Skeletal muscle tissue (tissue), 4 donors: Measurements from ENCODE around the gene MTMR11. TPM values are rescaled to one million over a fixed set of nuclear protein-coding genes. Genes with fewer than 3 reads are reported as not detected.
"Not testable (repeated sequence)": the region's sequence is repeated elsewhere in the genome, so short reads cannot be mapped to it uniquely, and the experiment has no call there.

Experiments
- H3K27ac ChIP-seq: one replicate; pipeline ENCODE4 v1.7.0; 2013; ENCODE audit warnings: mild to moderate bottlenecking, low read depth, low read length, inconsistent platforms
- H3K27me3 ChIP-seq, 3 donors: one replicate each; pipeline ENCODE4 v1.7.0; 2013; ENCODE audit warnings: low read length in 3 of 3; ENCODE audit not compliant: control insufficient read depth in 3 of 3, insufficient read depth in 3 of 3
- H3K36me3 ChIP-seq, 3 donors: one replicate each; pipeline ENCODE4 v1.7.0; 2013; ENCODE audit warnings: low read length in 3 of 3; ENCODE audit not compliant: control insufficient read depth in 3 of 3, insufficient read depth in 3 of 3
- H3K4me1 ChIP-seq, 3 donors: one replicate each; pipeline ENCODE4 v1.7.0; 2013; ENCODE audit warnings: low read length in 3 of 3, mild to moderate bottlenecking in 3 of 3; ENCODE audit not compliant: control insufficient read depth in 3 of 3, insufficient read depth in 3 of 3
- H3K4me3 ChIP-seq, 3 donors: one replicate each; pipeline ENCODE4 v1.7.0; 2013; ENCODE audit warnings: low read length in 3 of 3
- H3K9ac ChIP-seq, 3 donors: one replicate each; pipeline ENCODE4 v1.7.0; 2013; ENCODE audit warnings: low read length in 3 of 3, mild to moderate bottlenecking in 3 of 3, moderate library complexity in 2 of 3, low read depth in 1 of 3
- H3K9me3 ChIP-seq, 3 donors: one replicate each; pipeline ENCODE4 v1.7.0; 2013; ENCODE audit warnings: low read length in 3 of 3; ENCODE audit not compliant: control insufficient read depth in 3 of 3
- total RNA-seq: library from RNA; depleted of rRNA; stranded (reverse); fragments of >200 nt; gene quantifications from one replicate; pipeline ENCODE4 v1.2.3, GENCODE V29; 2014
- donor health status: Osteomylitis.

MTMR11 gene
- total RNA-seq, 1 donor from 2014 or later: 6.8 TPM

DNA sequence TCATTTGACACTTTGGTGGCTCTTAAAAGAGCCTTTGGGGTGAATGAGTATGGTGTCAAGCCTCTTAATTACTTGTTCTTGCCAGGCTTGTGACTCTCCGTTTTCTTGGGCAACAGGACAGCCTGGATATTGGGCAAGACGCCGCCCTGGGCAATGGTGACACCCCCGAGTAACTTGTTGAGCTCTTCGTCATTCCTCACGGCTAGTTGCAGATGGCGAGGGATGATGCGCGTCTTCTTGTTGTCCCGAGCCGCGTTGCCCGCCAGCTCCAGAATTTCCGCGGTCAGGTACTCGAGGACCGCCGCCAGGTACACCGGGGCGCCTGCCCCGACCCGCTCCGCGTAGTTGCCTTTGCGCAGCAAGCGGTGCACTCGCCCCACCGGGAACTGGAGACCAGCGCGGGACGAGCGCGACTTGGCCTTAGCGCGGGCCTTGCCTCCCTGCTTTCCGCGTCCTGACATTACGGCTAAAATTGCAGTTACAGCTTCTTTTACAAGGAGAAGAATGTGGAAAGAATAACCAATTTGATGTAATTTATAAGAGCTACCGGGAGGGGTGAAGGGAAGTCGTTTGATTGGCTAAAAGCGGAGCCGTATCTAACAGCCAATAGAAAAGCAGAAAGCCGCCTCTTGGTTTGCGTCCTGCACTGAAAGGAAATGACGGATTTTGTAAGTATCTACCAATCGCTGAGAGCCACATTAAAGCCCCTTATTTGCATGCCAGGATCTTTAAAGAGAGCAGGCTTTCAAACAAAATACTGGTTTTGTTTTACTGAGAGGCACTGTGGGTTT lies 49.0 kb downstream of the MTMR11 start:
- Histone ChIP-seq H3K27ac (peak overlapping the region; percentile 97), H3K9ac (peak overlapping the region; percentile 86 to 87 (median 86)), H3K36me3 (no peaks in the 10 kb centered on the region), H3K9me3 (no peaks in the 10 kb centered on the region), H3K4me3 (peak overlapping the region; percentile 76 to 92 (median 77)), H3K4me1 (peaks cover 19 to 26% (median 26%) of the 10 kb centered on the region in 3 donors), H3K27me3 (no peaks in the 10 kb centered on the region)

DNA sequence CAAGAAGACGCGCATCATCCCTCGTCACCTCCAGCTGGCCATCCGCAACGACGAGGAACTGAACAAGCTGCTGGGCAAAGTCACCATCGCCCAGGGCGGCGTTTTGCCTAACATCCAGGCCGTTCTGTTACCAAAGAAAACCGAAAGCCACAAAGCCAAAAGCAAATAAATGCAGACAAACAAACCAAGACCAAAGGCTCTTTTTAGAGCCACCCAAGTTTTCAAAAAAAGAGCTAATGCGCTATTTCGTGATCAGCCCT lies 49.6 kb downstream of the MTMR11 start:
- H3K36me3 ChIP-seq, H3K9me3 ChIP-seq, H3K27me3 ChIP-seq: not testable (repeated sequence)
- Histone ChIP-seq H3K4me3 (peak overlapping the region; percentile 76 to 92 (median 77)), H3K9ac (peak overlapping the region; percentile 83 to 87 (median 86)), H3K4me1 (peaks cover 19 to 26% (median 26%) of the 10 kb centered on the region in 3 donors), H3K27ac (peak overlapping the region; percentile 97)

GRCh38 chr1:149886396-149887195 lies 50.1 kb downstream of the MTMR11 start:
- Histone ChIP-seq H3K9me3 (no peaks in the 10 kb centered on the region), H3K4me3 (peak overlapping the region; percentile 77 to 95 (median 88)), H3K4me1 (peaks cover 19 to 26% (median 26%) of the 10 kb centered on the region in 3 donors), H3K27ac (peak overlapping the region; percentile 97), H3K27me3 (no peaks in the 10 kb centered on the region), H3K36me3 (no peaks in the 10 kb centered on the region), H3K9ac (peak overlapping the region; percentile 83 to 87 (median 86))

DNA sequence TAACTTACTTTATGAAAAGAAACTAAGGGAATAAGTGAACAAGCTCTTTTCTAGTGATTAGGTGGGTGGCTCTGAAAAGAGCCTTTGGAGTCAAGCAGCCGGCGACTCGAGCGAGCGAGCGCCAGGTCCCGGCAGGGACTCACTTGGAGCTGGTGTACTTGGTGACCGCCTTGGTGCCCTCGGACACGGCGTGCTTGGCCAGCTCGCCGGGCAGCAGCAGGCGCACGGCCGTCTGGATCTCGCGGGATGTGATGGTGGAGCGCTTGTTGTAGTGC lies 50.6 kb downstream of the MTMR11 start:
- H3K4me3 ChIP-seq: peak overlapping the region; percentile 77 to 95 (median 88)
- peak overlapping the region; percentile 97 for H3K27ac ChIP-seq
- not testable (repeated sequence) for H3K9me3 ChIP-seq, H3K36me3 ChIP-seq, H3K27me3 ChIP-seq
- peak overlapping the region; percentile 76 to 92 (median 86) for H3K9ac ChIP-seq
- peaks cover 19 to 26% (median 26%) of the 10 kb centered on the region in 3 donors for H3K4me1 ChIP-seq

GRCh38 chr1:149885339-149886120 lies 51.1 kb downstream of the MTMR11 start:
- Histone ChIP-seq H3K9ac (peak overlapping the region; percentile 76 to 92 (median 86)), H3K4me1 (peaks cover 19 to 26% (median 26%) of the 10 kb centered on the region in 3 donors), H3K36me3 (no peaks in the 10 kb centered on the region), H3K9me3 (no peaks in the 10 kb centered on the region), H3K4me3 (peak overlapping the region; percentile 77 to 95 (median 88)), H3K27me3 (no peaks in the 10 kb centered on the region), H3K27ac (peak overlapping the region; percentile 97)

DNA sequence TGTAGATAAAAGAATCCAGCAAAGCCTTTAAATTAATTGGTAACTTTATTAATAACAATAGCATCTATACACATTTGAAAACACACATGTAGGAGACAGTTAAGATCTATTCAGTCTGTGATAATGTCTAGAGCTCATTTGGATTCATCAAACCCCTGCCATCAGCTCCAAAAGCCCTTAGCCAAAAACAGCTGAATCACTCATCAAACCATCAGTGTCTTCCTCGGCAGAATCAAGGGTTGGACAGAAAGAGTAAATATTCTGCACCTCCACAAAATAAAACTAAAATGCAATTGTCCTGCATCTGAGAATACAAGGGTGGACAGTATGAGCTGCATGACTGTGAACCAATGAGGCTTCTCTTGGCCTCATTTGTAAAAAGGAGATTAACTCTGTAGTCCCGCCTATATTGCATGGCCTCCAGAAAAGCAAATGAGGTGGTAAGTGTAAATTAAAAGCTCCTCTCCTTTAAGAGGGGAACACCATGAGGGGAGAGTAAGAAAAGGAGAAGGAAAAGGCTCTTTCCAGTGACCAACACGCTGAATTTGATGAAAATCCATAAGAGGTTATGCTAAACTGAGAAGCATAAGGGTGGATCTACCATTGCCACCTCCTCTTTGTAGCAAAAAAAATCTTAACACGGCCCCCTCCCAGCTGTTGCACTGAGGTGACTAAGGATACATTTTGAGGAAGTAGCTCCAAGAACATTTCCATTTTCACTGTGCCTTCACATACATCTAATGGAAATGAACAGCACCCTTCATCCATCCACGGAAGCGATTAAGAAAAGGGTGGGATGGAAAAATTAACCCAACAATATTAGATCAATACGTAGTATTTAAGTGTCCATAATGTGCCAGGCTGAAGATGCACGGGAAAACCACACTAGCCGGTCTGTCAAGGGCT lies 52.0 kb downstream of the MTMR11 start:
- Histone ChIP-seq H3K36me3 (no peaks in the 10 kb centered on the region), H3K9me3 (no peaks in the 10 kb centered on the region), H3K27me3 (no peaks in the 10 kb centered on the region), H3K4me3 (peak overlapping the region; percentile 77 to 95 (median 88)), H3K4me1 (peaks cover 19 to 26% (median 26%) of the 10 kb centered on the region in 3 donors), H3K27ac (peak overlapping the region; percentile 97), H3K9ac (peak overlapping the region; percentile 76 to 92 (median 86))

GRCh38 chr1:149883598-149884247 lies 53.0 kb downstream of the MTMR11 start:
- H3K4me3 ChIP-seq: peak overlapping the region in 1 of 3 donors; percentile 14
- H3K36me3 ChIP-seq: no peaks in the 10 kb centered on the region
- H3K9me3 ChIP-seq: no peaks in the 10 kb centered on the region
- no peak overlapping the region for H3K9ac ChIP-seq
- no peaks in the 10 kb centered on the region for H3K27me3 ChIP-seq
- H3K4me1 ChIP-seq: peaks cover 21 to 24% (median 23%) of the 10 kb centered on the region in 3 donors
- no peak overlapping the region for H3K27ac ChIP-seq

DNA sequence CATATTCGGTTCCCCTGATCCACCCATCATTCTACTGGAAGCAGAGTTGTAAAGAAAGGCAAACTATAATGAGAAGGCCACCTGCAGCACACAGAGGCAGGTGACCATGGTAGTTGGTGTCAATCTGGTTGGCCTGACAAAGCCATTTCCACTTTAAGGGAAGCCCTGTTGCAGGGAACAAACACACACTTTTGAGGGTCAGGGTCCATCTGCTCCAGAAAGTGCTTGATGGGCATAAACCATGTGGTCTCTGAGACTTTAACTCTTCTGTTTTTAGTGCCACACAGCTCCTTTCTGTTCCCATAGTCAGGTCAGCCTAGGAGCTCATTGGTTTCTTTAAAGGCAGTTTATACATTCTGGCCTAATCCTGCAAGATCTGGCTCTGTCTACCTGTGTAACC lies 54.8 kb downstream of the MTMR11 start:
- H3K27ac ChIP-seq: no peak overlapping the region
- no peaks in the 10 kb centered on the region for H3K9me3 ChIP-seq
- H3K36me3 ChIP-seq: no peaks in the 10 kb centered on the region
- no peaks in the 10 kb centered on the region for H3K27me3 ChIP-seq
- H3K9ac ChIP-seq: no peak overlapping the region
- peaks cover 26 to 30% (median 30%) of the 10 kb centered on the region in 3 donors for H3K4me1 ChIP-seq
- no peak overlapping the region for H3K4me3 ChIP-seq

- Histone ChIP-seq H3K36me3 (no peaks in the 10 kb centered on the region), H3K27me3 (no peaks in the 10 kb centered on the region), H3K4me1 (peaks cover 18 to 22% (median 21%) of the 10 kb centered on the region in 3 donors), H3K4me3 (no peak overlapping the region), H3K9me3 (no peaks in the 10 kb centered on the region), H3K9ac (no peak overlapping the region), H3K27ac (no peak overlapping the region)
Observed at GRCh38 chr1:149879556-149879955, 57.1 kb downstream of the MTMR11 start.
